OCI-LY1 (cell line): ENCODE data around the gene HM13.

Source experiments
- H2AFZ ChIP-seq: fragments of 200-600 bp; sonication (generic), shearing (Covaris generic); 2 replicates; pipeline ENCODE4 v1.6.0; 2014; ENCODE audit warnings: antibody characterized with exemption, mild to moderate bottlenecking, low read length
- H3F3A ChIP-seq: fragments of 200-600 bp; sonication (generic), shearing (Covaris generic); 2 replicates; pipeline ENCODE4 v1.6.0; 2014; ENCODE audit warnings: mild to moderate bottlenecking, antibody characterized with exemption, low read length, moderate library complexity; ENCODE audit not compliant: insufficient read depth
- H3K27ac ChIP-seq: fragments of 200-600 bp; sonication (generic); 2 replicates; pipeline ENCODE4 v1.5.1; 2014; ENCODE audit warnings: low read length, mixed run types, mild to moderate bottlenecking, low read depth; ENCODE audit not compliant: poor library complexity, severe bottlenecking
- H3K27me3 ChIP-seq: fragments of 200-600 bp; sonication (generic); 2 replicates; pipeline ENCODE4 v1.6.0; 2014; ENCODE audit warnings: antibody characterized with exemption, mild to moderate bottlenecking, low read length, moderate library complexity; ENCODE audit not compliant: insufficient read depth
- H3K36me3 ChIP-seq: fragments of 200-600 bp; sonication (generic); 2 replicates; pipeline ENCODE4 v1.6.1; 2014; ENCODE audit warnings: mild to moderate bottlenecking, antibody characterized with exemption, low read length, moderate library complexity, mixed read lengths; ENCODE audit not compliant: insufficient read depth
- H3K4me1 ChIP-seq: fragments of 200-600 bp; sonication (generic); 2 replicates; pipeline ENCODE4 v1.5.1; 2014; ENCODE audit warnings: mild to moderate bottlenecking, low read length, moderate library complexity; ENCODE audit not compliant: insufficient read depth, severe bottlenecking
- H3K4me2 ChIP-seq: fragments of 200-600 bp; sonication (generic), shearing (Covaris generic); 2 replicates; pipeline ENCODE4 v1.6.1; 2014; ENCODE audit warnings: low read length
- H3K4me3 ChIP-seq: fragments of 200-600 bp; sonication (generic); 2 replicates; pipeline ENCODE4 v1.5.1; 2014; ENCODE audit warnings: low read length, low read depth, mild to moderate bottlenecking, mixed read lengths; ENCODE audit not compliant: poor library complexity, severe bottlenecking
- H3K79me2 ChIP-seq: fragments of 200-600 bp; shearing (Covaris generic); 2 replicates; pipeline ENCODE4 v1.6.1; 2016; ENCODE audit warnings: mixed run types, low read length, mixed read lengths; ENCODE audit not compliant: insufficient read depth
- H3K9ac ChIP-seq: fragments of 200-600 bp; sonication (generic), shearing (Covaris generic); 2 replicates; pipeline ENCODE4 v1.6.1; 2014; ENCODE audit warnings: mild to moderate bottlenecking, low read length, mixed read lengths
- H3K9me2 ChIP-seq: fragments of 200-600 bp; sonication (generic), shearing (Covaris generic); 2 replicates; pipeline ENCODE4 v1.6.1; 2014; ENCODE audit warnings: low read depth, mild to moderate bottlenecking, low read length, mixed read lengths
- H3K9me3 ChIP-seq: fragments of 200-600 bp; shearing (Covaris generic); 2 replicates; pipeline ENCODE4 v1.6.1; 2014; ENCODE audit warnings: low read length, mixed read lengths
- H4K20me1 ChIP-seq: fragments of 200-600 bp; sonication (generic), shearing (Covaris generic); 2 replicates; pipeline ENCODE4 v1.6.0; 2016; ENCODE audit warnings: mild to moderate bottlenecking, low read length; ENCODE audit not compliant: insufficient read depth
- EZH2 ChIP-seq: fragments of 200-600 bp; sonication (generic), shearing (Covaris generic); IDR thresholded peaks from 2 replicates; pipeline ENCODE4 v1.8.0; 2017; ENCODE audit warnings: borderline replicate concordance, mixed run types, mild to moderate bottlenecking, antibody characterized with exemption, low read length, moderate library complexity, mixed read lengths
- TF ChIP-seq, protein P1 (sequence below): fragments of 200-600 bp; sonication (generic), shearing (Covaris generic); IDR thresholded peaks from 2 replicates; pipeline ENCODE4 v1.5.1; 2017; ENCODE audit warnings: mild to moderate bottlenecking, antibody characterized with exemption, low read length, moderate library complexity, mixed read lengths

The HM13 gene

DNA sequence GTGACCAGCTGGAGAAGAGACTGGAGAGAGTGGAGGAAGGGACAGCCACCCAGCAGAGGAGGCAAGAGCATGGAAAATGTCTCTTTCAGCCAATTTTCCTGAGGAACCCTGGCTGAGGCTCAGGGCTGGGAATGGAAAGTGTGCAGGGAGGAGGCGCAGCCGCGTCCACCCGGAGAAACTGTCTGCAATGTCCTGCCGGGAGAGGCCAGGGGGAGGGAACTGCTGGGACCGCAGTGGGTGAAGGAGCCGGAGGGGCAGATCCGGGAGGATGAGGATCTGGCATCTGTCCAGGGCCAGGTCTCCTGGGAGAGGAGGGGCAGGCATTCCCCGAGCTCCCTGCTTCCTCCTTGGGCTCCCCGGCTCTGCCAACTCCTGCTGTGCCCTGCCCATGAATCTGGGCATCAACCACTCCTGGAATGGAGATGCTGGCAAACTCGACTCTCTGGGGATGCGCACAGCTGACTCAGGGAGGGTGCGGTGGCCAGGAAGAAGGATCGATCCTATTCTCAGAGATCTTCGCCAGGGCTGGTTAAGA lies 17.4 kb upstream of the HM13 start:
- Histone ChIP-seq H3K4me2 (no peak overlapping the region), H3K36me3 (no peaks in the 10 kb centered on the region), H3F3A (no peaks in the 10 kb centered on the region), H3K4me1 (no peaks in the 10 kb centered on the region), H3K79me2 (no peaks in the 10 kb centered on the region), H3K9me2 (no peaks in the 10 kb centered on the region), H2AFZ (no peak overlapping the region), H3K27me3 (no peaks in the 10 kb centered on the region), H3K4me3 (no peak overlapping the region), H3K9me3 (no peaks in the 10 kb centered on the region), H4K20me1 (no peaks in the 10 kb centered on the region), H3K9ac (no peak overlapping the region), H3K27ac (no peak overlapping the region)
- TF ChIP-seq, protein P1, sequence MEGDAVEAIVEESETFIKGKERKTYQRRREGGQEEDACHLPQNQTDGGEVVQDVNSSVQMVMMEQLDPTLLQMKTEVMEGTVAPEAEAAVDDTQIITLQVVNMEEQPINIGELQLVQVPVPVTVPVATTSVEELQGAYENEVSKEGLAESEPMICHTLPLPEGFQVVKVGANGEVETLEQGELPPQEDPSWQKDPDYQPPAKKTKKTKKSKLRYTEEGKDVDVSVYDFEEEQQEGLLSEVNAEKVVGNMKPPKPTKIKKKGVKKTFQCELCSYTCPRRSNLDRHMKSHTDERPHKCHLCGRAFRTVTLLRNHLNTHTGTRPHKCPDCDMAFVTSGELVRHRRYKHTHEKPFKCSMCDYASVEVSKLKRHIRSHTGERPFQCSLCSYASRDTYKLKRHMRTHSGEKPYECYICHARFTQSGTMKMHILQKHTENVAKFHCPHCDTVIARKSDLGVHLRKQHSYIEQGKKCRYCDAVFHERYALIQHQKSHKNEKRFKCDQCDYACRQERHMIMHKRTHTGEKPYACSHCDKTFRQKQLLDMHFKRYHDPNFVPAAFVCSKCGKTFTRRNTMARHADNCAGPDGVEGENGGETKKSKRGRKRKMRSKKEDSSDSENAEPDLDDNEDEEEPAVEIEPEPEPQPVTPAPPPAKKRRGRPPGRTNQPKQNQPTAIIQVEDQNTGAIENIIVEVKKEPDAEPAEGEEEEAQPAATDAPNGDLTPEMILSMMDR = no peak
- no peak for TF ChIP-seq EZH2

DNA sequence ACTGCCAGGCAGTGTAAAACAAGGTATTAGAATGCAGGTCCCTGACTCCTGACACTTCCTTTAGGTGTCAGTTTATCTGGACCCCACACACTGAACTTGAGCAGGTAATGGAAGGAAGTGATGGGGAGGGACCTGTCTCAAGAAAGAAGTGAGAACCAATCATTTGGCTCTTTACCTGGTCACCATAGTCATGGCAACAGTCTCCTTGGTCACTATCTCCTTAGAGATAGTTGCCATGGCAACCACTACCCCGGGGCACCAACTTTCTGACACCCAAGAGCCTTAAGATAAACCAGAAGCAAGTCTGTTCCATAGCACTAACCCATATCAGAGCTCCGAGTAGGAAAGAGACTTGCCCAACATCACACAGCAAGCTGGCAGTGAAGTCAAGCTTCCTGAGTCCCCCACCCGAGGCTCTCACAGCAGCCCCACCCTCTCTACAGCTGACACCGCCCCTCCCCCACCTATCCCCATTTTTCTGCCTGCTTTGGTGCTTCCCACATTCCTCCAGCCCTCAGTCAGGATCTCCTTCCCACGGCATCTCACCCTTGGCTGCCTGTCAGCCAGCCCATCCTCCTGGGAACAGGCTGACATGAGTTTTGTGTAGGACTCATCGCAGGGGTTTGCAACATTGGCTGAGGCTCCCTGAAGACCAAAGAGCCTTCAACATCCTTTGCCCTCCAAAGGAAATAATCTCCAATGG lies 16.3 kb upstream of the HM13 start:
- no peak overlapping the region for H3K9ac ChIP-seq
- no peaks in the 10 kb centered on the region for H3K9me2 ChIP-seq
- H3F3A ChIP-seq = no peaks in the 10 kb centered on the region
- no peak overlapping the region for H3K27ac ChIP-seq
- H3K9me3 ChIP-seq = no peaks in the 10 kb centered on the region
- H3K4me1 ChIP-seq = no peaks in the 10 kb centered on the region
- H2AFZ ChIP-seq = no peak overlapping the region
- TF ChIP-seq EZH2 = no peak
- TF ChIP-seq, protein P1 = no peak
- H3K79me2 ChIP-seq = no peaks in the 10 kb centered on the region
- no peaks in the 10 kb centered on the region for H3K36me3 ChIP-seq
- H3K4me2 ChIP-seq = no peak overlapping the region
- H3K4me3 ChIP-seq = no peak overlapping the region
- H4K20me1 ChIP-seq = no peaks in the 10 kb centered on the region
- H3K27me3 ChIP-seq = no peaks in the 10 kb centered on the region

DNA sequence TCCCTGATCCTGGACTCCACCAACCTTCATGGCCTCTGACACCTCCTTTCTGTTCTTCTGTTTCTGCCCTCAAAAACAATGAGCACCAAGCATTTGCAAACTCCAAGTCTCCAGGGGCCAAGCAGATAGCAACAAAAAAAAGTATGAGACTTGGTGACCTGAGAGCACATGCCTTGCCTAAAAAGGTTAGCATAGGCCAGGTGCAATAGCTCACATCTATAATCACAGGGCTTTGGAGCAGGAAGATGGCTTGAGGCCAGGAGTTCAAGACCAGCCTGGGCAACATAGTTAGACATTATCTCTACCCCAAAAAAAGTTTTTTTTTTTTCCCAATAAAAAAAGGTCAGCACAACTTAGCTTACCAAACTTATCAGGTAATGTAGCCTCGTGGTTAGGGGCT lies 13.7 kb upstream of the HM13 start:
- H4K20me1 ChIP-seq = no peaks in the 10 kb centered on the region
- H3K4me1 ChIP-seq = no peaks in the 10 kb centered on the region
- no peaks in the 10 kb centered on the region for H3K36me3 ChIP-seq
- H3K9ac ChIP-seq = no peak overlapping the region
- H3K4me2 ChIP-seq = no peak overlapping the region
- peaks cover 4% of the 10 kb centered on the region; the same call in 1 of the 2 replicates for H3K27me3 ChIP-seq
- H3K27ac ChIP-seq = no peak overlapping the region
- H3K9me3 ChIP-seq = no peaks in the 10 kb centered on the region
- H3K79me2 ChIP-seq = no peaks in the 10 kb centered on the region
- no peak overlapping the region for H3K4me3 ChIP-seq
- no peaks in the 10 kb centered on the region for H3K9me2 ChIP-seq
- no peaks in the 10 kb centered on the region for H3F3A ChIP-seq
- no peak overlapping the region for H2AFZ ChIP-seq
- TF ChIP-seq, protein P1 = no peak
- no peak for TF ChIP-seq EZH2
